Left cardiac atrium (tissue), 4 donors: ENCODE measurements around the gene DDX49. TPM values are rescaled to one million over a fixed set of nuclear protein-coding genes. Genes with fewer than 3 reads are reported as not detected.

Experiments used
- ATAC-seq, 2 donors: fragments of 200-7000 bp; cut with Tn5 transposase; one replicate each; pipeline ENCODE4 v1.9.1; 2020; ENCODE audit warnings: mild to moderate bottlenecking in 2 of 2, moderate library complexity in 2 of 2
- DNase-seq: peaks from one replicate; pipeline ENCODE4 v3.0.0-alpha.2; 2020
- intact Hi-C, 2 donors: fragments of 100-400 bp; cut with DNase I; formaldehyde crosslinking; loops; one replicate each; pipeline versions ENCODE4 v1.14.1 to v1.15.1; 2022 to 2023
- long read RNA-seq: library from polyadenylated mRNA; unstranded; transcript quantifications from one replicate; pipeline ENCODE4 v2.0.0, GENCODE V29; 2021
- total RNA-seq, 2 donors: library from RNA; stranded (reverse); fragmentation: NEBNext Ultra II Directional; extraction: Animal tissue kit (Norgen Biotek cat#: 25700); gene quantifications; one replicate each; pipeline ENCODE4 v1.2.1, GENCODE V29; 2021
- donor health status: DM: no; HTN: yes; CAD: no.
- donor health status: DM: no; HTN: yes; CAD: no; lungs with severe emphysema.
- donor health status: DM: yes; HTN: yes; CAD: no.
- donor health status: Dilated cardiomyopathy.

The DDX49 gene
- total RNA-seq: 10 to 100 TPM; 23.6 to 24.2 TPM
- long read RNA-seq, transcript DDX49-201 (13 exons, 1,830 nt): major isoform, 35 of 41 reads
- long read RNA-seq, partial matches to known transcripts: 1 of 41 reads
- long read RNA-seq, other reads (novel, unspliced or antisense): 3 of 41 reads

DNA sequence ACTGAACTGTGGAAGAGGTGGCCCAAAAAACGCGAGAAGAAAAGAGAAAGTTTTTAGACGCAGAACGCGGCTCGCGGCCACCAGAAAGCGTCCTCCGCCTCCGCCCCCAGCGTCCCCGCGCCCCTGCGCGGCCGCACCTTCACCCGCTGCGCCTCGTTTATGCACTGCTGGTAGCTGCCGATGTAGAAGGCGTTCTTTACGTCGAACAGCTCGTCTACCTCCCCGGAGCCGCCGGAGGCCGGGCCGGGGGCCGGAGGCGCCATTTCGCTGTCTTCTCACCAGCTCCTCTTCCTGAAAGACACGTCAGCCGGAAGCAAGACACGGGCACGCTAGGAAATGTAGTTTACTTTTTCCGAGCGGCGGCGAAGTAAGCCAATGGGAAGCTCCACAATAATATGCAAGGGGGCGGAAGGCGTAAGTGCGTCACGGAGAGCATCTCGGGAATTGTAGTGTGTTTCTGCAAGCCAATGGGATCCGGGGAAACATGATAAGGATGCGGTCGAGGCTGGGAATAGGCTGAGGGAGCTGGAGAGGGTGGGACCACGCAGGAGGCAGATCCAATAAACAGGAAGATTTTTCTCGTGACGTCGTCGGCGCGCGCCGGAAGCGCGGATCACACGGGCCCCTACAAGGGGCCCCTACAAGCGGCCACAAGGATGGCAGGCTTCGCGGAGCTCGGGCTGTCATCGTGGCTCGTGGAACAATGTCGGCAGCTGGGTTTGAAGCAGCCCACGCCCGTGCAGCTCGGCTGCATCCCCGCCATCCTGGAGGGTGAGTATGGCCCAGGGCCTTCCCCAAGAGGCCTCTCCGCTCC is at the start of gene DDX49, which contains the start of gene COPE:
Gene DDX49, plus strand, starts transcription at position 630 of the 814 bp plus-strand sequence. Its CDS starts 27 bp downstream, at position 657.
Gene COPE, minus strand, starts transcription at position 302 of the 814 bp plus-strand sequence. Its CDS starts 39 bp downstream, at position 263.
- ATAC-seq: peak; percentile 99
- DNase-seq: peak; percentile 98
- intact Hi-C loops: no loop called here

- DNase-seq: no peak
- ATAC-seq: peak in 1 of 2 donors; percentile 5
- intact Hi-C loops: loop anchor here in 1 of 2 donors (10.0 kb wide), 1 partner anchor 415 kb away; no protein-coding TSS in a partner anchor
Observed at GRCh38 chr19:18869781-18870530, 49.6 kb upstream of the DDX49 start.

- no peak for ATAC-seq
- intact Hi-C loops: no loop called here
- DNase-seq: no peak
Observed at GRCh38 chr19:18870531-18871172, 48.9 kb upstream of the DDX49 start.

DNA sequence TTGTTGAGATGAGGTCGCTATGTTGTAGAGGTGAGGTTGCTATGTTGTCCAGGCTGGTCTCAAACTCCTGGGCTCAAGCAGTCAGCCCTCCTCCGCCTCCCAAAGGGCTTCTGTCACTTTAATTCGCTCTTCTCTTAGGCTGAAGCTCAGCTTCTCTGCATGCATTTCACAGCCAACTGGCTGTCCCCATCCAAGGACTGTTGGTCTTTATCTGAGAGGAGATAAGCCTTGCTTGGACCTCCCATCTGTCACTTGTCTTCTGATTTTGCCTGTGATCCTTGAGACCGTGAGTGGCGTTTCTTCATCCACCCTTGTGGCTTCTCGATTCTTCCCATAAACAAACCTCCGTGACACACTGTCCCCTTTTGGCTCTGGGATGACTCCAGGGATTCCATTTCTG is 48.0 kb upstream of the DDX49 start:
- no peak for DNase-seq
- ATAC-seq: no peak
- intact Hi-C loops: no loop called here

DNA sequence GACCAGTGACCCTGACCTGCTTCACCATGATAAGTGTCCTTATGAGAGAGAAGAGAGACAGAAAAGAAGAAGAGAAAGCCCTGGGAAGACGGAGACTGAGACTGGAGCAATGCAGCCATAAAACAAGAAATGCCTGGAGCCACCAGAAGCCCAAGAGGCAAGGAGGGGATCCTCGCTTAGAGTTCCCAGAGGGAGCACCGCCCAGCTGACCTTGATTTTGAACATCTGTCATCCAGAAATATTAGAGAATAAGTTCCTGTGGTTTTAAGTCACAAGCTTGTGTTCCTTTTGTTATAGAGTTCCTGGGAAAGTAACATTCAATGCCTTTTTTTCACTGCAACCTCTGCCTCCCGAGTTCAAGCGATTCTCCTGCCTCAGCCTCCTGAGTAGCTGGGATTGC is 43.8 kb upstream of the DDX49 start:
- ATAC-seq: no peak
- no peak for DNase-seq
- intact Hi-C loops: no loop called here

DNA sequence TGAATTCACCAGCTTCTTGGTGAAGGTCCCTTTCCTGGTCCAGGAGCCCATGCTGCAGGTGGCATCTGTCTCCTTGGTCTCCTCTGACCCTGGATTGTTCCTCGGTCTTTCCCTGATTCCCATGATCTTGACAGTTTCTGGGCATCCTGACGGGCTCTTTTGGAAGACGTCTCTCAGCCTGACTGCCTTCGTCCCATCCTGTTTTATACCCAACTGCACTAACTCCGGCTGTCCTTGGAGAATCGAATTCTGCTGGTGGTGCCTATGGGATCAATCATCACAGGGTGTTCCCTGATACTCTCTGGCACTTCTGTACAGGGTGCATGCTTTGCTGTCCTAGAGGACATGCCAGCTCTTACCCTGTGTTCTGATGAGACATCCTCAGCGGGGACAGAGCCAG is 42.6 kb upstream of the DDX49 start:
- no peak for ATAC-seq
- no peak for DNase-seq
- intact Hi-C loops: no loop called here

GRCh38 chr19:18878058-18878797 is 41.3 kb upstream of the DDX49 start:
- no peak for DNase-seq
- no peak for ATAC-seq
- intact Hi-C loops: no loop called here

GRCh38 chr19:18878858-18879578 is 40.5 kb upstream of the DDX49 start:
- DNase-seq (no peak), ATAC-seq (peak in 1 of 2 donors; percentile 8)
- intact Hi-C loops: no loop called here

GRCh38 chr19:18879579-18880373 is 39.7 kb upstream of the DDX49 start:
- ATAC-seq: peak in 1 of 2 donors; percentile 29
- intact Hi-C loops: no loop called here
- DNase-seq: no peak

GRCh38 chr19:18881491-18881890 is 38.0 kb upstream of the DDX49 start:
- intact Hi-C loops: no loop called here

DNA sequence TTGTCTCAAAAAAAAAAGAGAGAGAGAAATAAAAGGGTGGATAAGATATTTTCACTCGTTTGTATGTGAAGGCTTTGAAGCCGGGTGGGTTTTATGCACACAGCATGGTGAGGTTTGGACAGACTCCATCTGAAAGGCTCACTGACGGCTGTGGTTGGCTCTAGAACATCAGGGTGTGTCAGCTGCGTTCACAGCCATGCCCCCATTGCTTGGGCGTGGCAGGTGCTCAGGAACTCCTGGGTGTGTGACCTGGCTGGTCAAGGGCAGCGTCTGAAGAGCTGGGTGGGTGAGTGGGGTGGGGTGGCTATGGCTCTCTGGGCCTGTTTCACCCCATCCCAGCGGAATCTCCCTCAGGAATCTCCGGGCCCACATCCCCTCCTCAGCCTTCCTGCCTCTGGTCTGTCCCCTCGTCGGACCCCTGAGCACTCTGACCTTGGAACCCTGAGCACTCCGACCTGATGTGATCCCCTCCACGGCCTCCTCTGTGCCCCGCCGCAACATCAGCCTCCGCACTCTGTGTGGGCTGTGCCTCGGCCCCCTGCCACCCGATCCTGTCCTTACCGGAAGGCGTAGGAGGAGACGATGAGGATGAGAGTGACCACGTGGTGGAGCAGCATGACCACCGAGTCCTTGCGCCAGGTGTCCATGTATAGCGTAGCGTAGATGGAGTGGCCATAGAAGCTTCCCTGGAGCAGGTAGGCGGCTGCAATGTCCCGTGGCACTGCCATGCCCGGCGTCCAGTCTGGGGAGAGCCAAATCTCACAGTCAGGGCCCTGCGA is 35.8 kb upstream of the DDX49 start:
- DNase-seq (no peak), ATAC-seq (no peak)
- intact Hi-C loops: no loop called here

More at GRCh38 chr19:18881491-18881890, 38.0 kb upstream of the DDX49 start:
- DNase-seq (no peak), ATAC-seq (no peak)

DNA sequence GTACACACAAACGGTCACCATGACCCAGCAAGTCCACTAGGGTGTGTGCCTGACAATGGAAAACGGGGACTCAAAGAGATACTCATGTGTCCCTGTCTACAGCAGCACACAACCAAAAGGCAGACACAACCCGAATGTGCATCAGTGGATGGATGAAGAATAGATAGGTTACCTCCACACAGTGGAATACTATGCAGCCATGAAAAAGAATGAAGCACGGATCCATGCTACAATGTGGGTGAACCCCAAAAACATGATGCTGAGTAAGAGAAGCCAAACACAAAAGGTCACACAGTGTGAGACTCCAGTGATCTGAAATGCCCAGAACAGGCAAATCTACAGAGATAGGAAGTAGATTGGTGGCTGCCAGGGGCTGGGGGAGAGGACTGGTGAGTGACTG is 32.5 kb upstream of the DDX49 start:
- no peak for ATAC-seq
- intact Hi-C loops: no loop called here
- no peak for DNase-seq

- DNase-seq: no peak
- no peak for ATAC-seq
- intact Hi-C loops: no loop called here
Observed at GRCh38 chr19:18889949-18890745, 29.4 kb upstream of the DDX49 start.

DNA sequence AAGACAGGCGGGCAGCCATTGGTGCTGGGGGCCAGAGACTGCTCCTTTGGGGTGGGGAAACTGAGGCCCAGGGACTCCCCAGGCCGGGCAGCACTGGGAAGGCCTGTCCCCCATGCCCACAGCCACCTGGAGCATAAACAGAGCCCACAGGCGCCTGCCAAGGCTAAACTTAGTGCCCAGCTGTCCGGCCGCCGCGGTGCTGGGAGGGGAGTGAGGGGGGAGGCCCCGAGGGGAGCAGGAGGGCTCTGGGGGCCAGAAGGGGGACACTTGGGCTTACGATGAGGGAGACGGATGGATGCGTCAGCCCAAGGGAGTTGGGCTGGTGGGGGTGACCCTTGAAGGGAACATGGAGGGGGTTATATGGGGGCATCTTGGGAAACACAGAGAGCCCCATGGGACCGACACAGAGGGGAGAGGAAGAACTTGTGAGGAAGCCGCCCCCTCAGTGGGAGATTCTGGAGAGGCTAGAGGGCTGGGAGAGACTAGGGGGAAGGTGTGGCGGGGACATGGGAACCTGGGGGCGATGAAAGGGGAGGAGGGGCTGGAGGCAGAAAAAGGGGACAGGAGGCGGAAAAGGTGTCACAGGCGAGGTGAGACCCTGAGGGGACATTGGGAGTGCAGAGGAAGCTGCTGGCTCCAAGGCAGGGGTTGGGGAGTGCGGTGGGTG is 25.8 kb upstream of the DDX49 start:
- ATAC-seq: no peak
- intact Hi-C loops: no loop called here
- no peak for DNase-seq
